B cell (primary cell): ENCODE results near the gene TRABD2B.

Experiments used
- CTCF ChIP-seq: fragments of 200-600 bp; IDR thresholded peaks from one replicate; pipeline ENCODE4 v1.8.0; 2022; ENCODE audit warnings: antibody characterized with exemption, mild to moderate bottlenecking
- EZH2 ChIP-seq: IDR thresholded peaks from 2 replicates; pipeline ENCODE4 v1.6.1; 2012; ENCODE audit warnings: borderline replicate concordance, low read depth, mild to moderate bottlenecking, moderate library complexity, low read length; ENCODE audit not compliant: insufficient read depth, poor library complexity, severe bottlenecking

- TF ChIP-seq CTCF, result no peak
- no peak for TF ChIP-seq EZH2
These were observed 49.7 kb downstream of the TRABD2B start for GRCh38 chr1:47947531-47947930.
